K562 (cell line): Measurements from ENCODE around the gene NOS1. TPM values are rescaled to one million over a fixed set of nuclear protein-coding genes. Genes with fewer than 3 reads are reported as not detected.

Experiments
- ATAC-seq: fragments of 200-7000 bp; cut with Tn5 transposase; 3 replicates; pipeline ENCODE4 v1.9.1; 2020; ENCODE audit warnings: moderate library complexity
- BruUV-seq: library from RNA; stranded (reverse); fragments of 400-500 nt; replicated peaks from 2 replicates; lab custom pipeline; 2021; lab: Mats Ljungman, UMichigan
- CTCF ChIA-PET: fragments of 300-600 bp; formaldehyde crosslinking; extraction: SDS; loops from one replicate; lab custom pipeline; 2021; ENCODE audit warnings: low intra/inter-chr PET ratio; lab: Yijun Ruan, JAX
- POLR2A ChIA-PET: fragments of 300-600, 350-650 bp; sonication (Branson Sonifier 250); formaldehyde crosslinking; extraction: SDS; loops from one replicate; lab custom pipeline; 2021; ENCODE audit warnings: antibody characterized with exemption, inconsistent platforms; lab: Yijun Ruan, JAX
- DNase-seq, 4 experiments: peaks; one replicate each; pipeline versions ENCODE4 v3.0.0 to v3.0.0-alpha.2; 2011 to 2018; ENCODE audit warnings: low spot score in 3 of 4, mixed read lengths in 3 of 4; ENCODE audit errors: extremely low read depth in 1 of 4
- FAIRE-seq: peaks from 2 replicates; lab custom pipeline; 2011; peaks lifted over from hg19 to GRCh38; lab: Jason Lieb, UNC
- H2AFZ ChIP-seq: 2 replicates; pipeline ENCODE4 v1.6.0; 2011; ENCODE audit warnings: low read depth, low read length, control low read depth, inconsistent platforms
- H3K27ac ChIP-seq: fragments of 200-600 bp; 3 replicates; pipeline ENCODE4 v1.8.0; 2011; ENCODE audit warnings: low read depth, mild to moderate bottlenecking, control low read depth, inconsistent platforms, low read length, moderate library complexity, mixed read lengths; ENCODE audit errors: extremely low read depth
- H3K27me3 ChIP-seq, 2 experiments: fragments of 300-600 bp in 1 of 2; 2 replicates in 1 of 2; 3 replicates in 1 of 2; pipeline versions ENCODE4 v1.6.0 to v1.8.0; 2011; ENCODE audit warnings: inconsistent platforms in 2 of 2, low read length in 2 of 2, mild to moderate bottlenecking in 1 of 2, mixed read lengths in 1 of 2, moderate library complexity in 1 of 2; ENCODE audit not compliant: control insufficient read depth in 2 of 2, insufficient read depth in 2 of 2
- H3K36me3 ChIP-seq: fragments of 300-600 bp; 3 replicates; pipeline ENCODE4 v1.8.0; 2011; ENCODE audit warnings: mild to moderate bottlenecking, low read length, inconsistent platforms; ENCODE audit not compliant: control insufficient read depth, insufficient read depth
- H3K4me1 ChIP-seq, 2 experiments: fragments of 200-600 bp in 1 of 2; replicated peaks in 1 of 2; 2 replicates in 1 of 2; 3 replicates in 1 of 2; pipeline versions ENCODE4 v1.5.1 to v1.8.0; 2011; ENCODE audit warnings: inconsistent platforms in 2 of 2, low read length in 2 of 2, mild to moderate bottlenecking in 1 of 2, mixed read lengths in 1 of 2, moderate library complexity in 1 of 2; ENCODE audit not compliant: control insufficient read depth in 2 of 2, insufficient read depth in 2 of 2
- H3K4me2 ChIP-seq: 2 replicates; pipeline ENCODE4 v1.6.1; 2011; ENCODE audit warnings: low read length, control low read depth, inconsistent platforms, mixed read lengths; ENCODE audit not compliant: insufficient read depth
- H3K4me3 ChIP-seq: fragments of 200-600 bp; sonication (generic), shearing (Covaris generic); 2 replicates; pipeline ENCODE4 v1.5.1; 2016; ENCODE audit warnings: control low read depth, inconsistent platforms
- H3K79me2 ChIP-seq: fragments of 200-600 bp; 3 replicates; pipeline ENCODE4 v1.8.0; 2011; ENCODE audit warnings: low read length, inconsistent platforms; ENCODE audit not compliant: control insufficient read depth, insufficient read depth
- H3K9ac ChIP-seq, 2 experiments: 2 replicates each; pipeline versions ENCODE4 v1.6.0 to v1.6.1; 2011; ENCODE audit warnings: low read depth in 2 of 2, low read length in 2 of 2, control low read depth in 1 of 2, inconsistent platforms in 1 of 2, mild to moderate bottlenecking in 1 of 2, mixed read lengths in 1 of 2; ENCODE audit not compliant: insufficient read depth in 1 of 2
- H3K9me1 ChIP-seq: one replicate; pipeline ENCODE4 v1.6.0; 2011; ENCODE audit warnings: inconsistent platforms, mild to moderate bottlenecking, low read length, moderate library complexity; ENCODE audit not compliant: control insufficient read depth, insufficient read depth
- H3K9me3 ChIP-seq: replicated peaks from 2 replicates; pipeline ENCODE4 v1.5.1; 2011; ENCODE audit warnings: low read depth, low read length, inconsistent platforms; ENCODE audit not compliant: control insufficient read depth, insufficient read depth
- H4K20me1 ChIP-seq: replicated peaks from 2 replicates; pipeline ENCODE4 v1.6.1; 2011; ENCODE audit warnings: low read length, inconsistent platforms, mixed read lengths; ENCODE audit not compliant: control insufficient read depth, insufficient read depth
- BCL6 ChIP-seq: fragments of 250-450 bp; sonication (Bioruptor Pico); IDR thresholded peaks from 2 replicates; pipeline ENCODE4 v1.4.0; 2020
- CUX1 ChIP-seq: fragments of 200-800 bp; sonication (Bioruptor generic); IDR thresholded peaks from 2 replicates; pipeline ENCODE4 v1.6.1; 2016; ENCODE audit warnings: missing genetic modification characterization, missing compliant biosample characterization
- MGA ChIP-seq: fragments of 450-650 bp; IDR thresholded peaks from 2 replicates; pipeline ENCODE4 v1.6.1; 2016; ENCODE audit warnings: mild to moderate bottlenecking, moderate library complexity
- ZBTB7A ChIP-seq: IDR thresholded peaks from 2 replicates; pipeline ENCODE4 v1.6.1; 2011; ENCODE audit warnings: low read depth, mild to moderate bottlenecking, low read length, moderate library complexity, borderline replicate concordance; ENCODE audit not compliant: control insufficient read depth
- ZNF232 ChIP-seq: sonication (generic); formaldehyde crosslinking; IDR thresholded peaks from 2 replicates; pipeline ENCODE4 v1.8.0; 2022; ENCODE audit warnings: mild to moderate bottlenecking, missing genetic modification reagents
- ZNF239 ChIP-seq: fragments of 250-450 bp; sonication (Bioruptor Pico); IDR thresholded peaks from 2 replicates; pipeline ENCODE4 v1.4.0; 2020; ENCODE audit warnings: mild to moderate bottlenecking
- WGBS: fragments of 100-300 bp; shearing (Covaris generic); methylation state at CpG from one replicate; pipeline ENCODE4 v1.1.6; 2016; ENCODE audit warnings: low coverage, mixed read lengths; ENCODE audit not compliant: insufficient coverage; ENCODE audit errors: missing lambda C conversion rate; 5-methylcytosine and 5-hydroxymethylcytosine counted together
- in situ Hi-C: fragments of 300-500 bp; cut with MboI; formaldehyde crosslinking; loops from 4 replicates; pipeline ENCODE4 v1.15.0; 2018; ENCODE audit warnings: inconsistent platforms, mixed read lengths
- intact Hi-C: fragments of 100-400 bp; cut with micrococcal nuclease; formaldehyde crosslinking; loops from 2 replicates; pipeline ENCODE4 v1.14.2; 2022
- polyA plus RNA-seq, 8 experiments: library from polyadenylated mRNA; depleted of rRNA in 4 of 8; stranded (reverse) in 5 of 8; unstranded in 3 of 8; fragments of >200 nt; fragmentation: Nextera tagmentation in 2 of 8; fragmentation: Illumina TruSeq in 1 of 8; extraction: Ambion mirVana in 2 of 8; extraction: Trizol in 1 of 8; gene quantifications; 2 replicates each; pipeline versions ENCODE4 v1.2.1 to v1.2.3, GENCODE V29; 2011 to 2014; ENCODE audit warnings: inconsistent platforms in 1 of 8, missing spikeins in 1 of 8
- total RNA-seq, 7 experiments: library from RNA; depleted of rRNA in 6 of 7; stranded (reverse); fragments of >200 nt in 6 of 7; fragmentation: Illumina TruSeq in 2 of 7; extraction: Trizol in 2 of 7; gene quantifications; 2 replicates each; pipeline versions ENCODE4 v1.2.1 to v1.2.3, GENCODE V29; 2011 to 2021; ENCODE audit warnings: low replicate concordance in 1 of 7

Gene NOS1
- total and polyA plus RNA-seq, 9 of the 15 experiments (the other 6 are each of a cell fraction or from before 2014, with no cell fraction given): not detected

GRCh38 chr12:117178301-117178700, 183.1 kb downstream of the NOS1 start:
- Histone ChIP-seq H2AFZ (no peak overlapping the region), H4K20me1 (no peaks in the 10 kb centered on the region), H3K9me1 (no peaks in the 10 kb centered on the region), H3K27ac (no peak overlapping the region), H3K36me3 (peaks cover 51% of the 10 kb centered on the region; the same call in 2 of the 3 replicates), H3K9ac (no peak overlapping the region), H3K4me3 (no peak overlapping the region), H3K79me2 (no peaks in the 10 kb centered on the region), H3K9me3 (peaks cover 3% of the 10 kb centered on the region; the same call in 1 of the 2 replicates), H3K4me1 (no peaks in the 10 kb centered on the region), H3K4me2 (no peak overlapping the region), H3K27me3 (no peaks in the 10 kb centered on the region)
- POLR2A ChIA-PET: interaction anchor here (0.6 to 1.3 kb wide), 3 partner anchors 9 to 11 kb away, joined by 3 read pairs; no protein-coding TSS in a partner anchor
- ATAC-seq (no peak; the same call in 2 of the 3 replicates), DNase-seq (no peak), FAIRE-seq (no peak)
- intact Hi-C loops (no loop called here), in situ Hi-C loops (no loop called here)
- BruUV-seq: no TSS peak
- WGBS: 90% methylated on average over 10 of the region's 10 CpGs
- CTCF ChIA-PET: no interaction called here
- TF ChIP-seq ZNF232 (CRISPR knock-in tag): no peak
- TF ChIP-seq BCL6 (CRISPR knock-in tag): no peak
- no peak for TF ChIP-seq CUX1 (CRISPR knock-in tag)
- no peak for TF ChIP-seq ZNF239
- TF ChIP-seq MGA: no peak
- TF ChIP-seq ZBTB7A: no peak
